Measurements from ENCODE around the gene SDK2. TPM values are rescaled to one million over a fixed set of nuclear protein-coding genes. Genes with fewer than 3 reads are reported as not detected.
A peak's percentile ranks its signal among the peaks of the same experiment; 100 is the strongest.

SDK2 gene
- total and polyA plus RNA-seq, 9 of the 15 experiments (the other 6 are each of a cell fraction or from before 2014, with no cell fraction given): 0.04 TPM; not detected in 8

DNA sequence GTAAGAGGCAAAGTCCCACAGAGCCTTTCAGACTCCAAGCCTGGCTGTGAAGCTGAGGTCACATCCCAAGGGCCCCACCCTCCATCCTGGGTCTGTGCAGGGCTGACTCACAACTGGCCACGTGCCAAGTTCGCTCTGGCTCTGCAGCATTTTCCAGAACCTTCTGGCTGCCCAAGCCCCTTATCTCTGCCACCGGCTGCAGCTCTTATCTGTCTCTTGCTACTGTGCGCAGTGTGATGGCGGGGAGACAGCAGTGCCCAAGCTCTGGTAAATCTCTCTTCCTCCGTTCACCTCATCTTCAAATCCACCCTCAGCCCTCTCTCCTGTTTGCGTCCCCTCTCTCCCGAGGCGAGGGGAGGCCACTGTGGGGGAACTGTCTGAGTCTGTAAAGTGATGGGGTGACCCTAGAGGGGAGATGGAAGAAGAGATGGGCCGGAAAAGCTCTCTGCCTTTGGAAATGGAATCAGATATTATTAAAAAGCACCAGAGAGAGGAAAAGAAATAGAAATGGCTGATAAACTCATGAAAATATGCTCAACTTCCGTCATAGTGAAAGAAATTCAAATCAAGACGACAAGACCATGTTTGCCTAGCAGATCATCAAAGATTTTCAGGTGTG is 169.8 kb downstream of the SDK2 start (continued):
- TF ChIP-seq, protein P1, sequence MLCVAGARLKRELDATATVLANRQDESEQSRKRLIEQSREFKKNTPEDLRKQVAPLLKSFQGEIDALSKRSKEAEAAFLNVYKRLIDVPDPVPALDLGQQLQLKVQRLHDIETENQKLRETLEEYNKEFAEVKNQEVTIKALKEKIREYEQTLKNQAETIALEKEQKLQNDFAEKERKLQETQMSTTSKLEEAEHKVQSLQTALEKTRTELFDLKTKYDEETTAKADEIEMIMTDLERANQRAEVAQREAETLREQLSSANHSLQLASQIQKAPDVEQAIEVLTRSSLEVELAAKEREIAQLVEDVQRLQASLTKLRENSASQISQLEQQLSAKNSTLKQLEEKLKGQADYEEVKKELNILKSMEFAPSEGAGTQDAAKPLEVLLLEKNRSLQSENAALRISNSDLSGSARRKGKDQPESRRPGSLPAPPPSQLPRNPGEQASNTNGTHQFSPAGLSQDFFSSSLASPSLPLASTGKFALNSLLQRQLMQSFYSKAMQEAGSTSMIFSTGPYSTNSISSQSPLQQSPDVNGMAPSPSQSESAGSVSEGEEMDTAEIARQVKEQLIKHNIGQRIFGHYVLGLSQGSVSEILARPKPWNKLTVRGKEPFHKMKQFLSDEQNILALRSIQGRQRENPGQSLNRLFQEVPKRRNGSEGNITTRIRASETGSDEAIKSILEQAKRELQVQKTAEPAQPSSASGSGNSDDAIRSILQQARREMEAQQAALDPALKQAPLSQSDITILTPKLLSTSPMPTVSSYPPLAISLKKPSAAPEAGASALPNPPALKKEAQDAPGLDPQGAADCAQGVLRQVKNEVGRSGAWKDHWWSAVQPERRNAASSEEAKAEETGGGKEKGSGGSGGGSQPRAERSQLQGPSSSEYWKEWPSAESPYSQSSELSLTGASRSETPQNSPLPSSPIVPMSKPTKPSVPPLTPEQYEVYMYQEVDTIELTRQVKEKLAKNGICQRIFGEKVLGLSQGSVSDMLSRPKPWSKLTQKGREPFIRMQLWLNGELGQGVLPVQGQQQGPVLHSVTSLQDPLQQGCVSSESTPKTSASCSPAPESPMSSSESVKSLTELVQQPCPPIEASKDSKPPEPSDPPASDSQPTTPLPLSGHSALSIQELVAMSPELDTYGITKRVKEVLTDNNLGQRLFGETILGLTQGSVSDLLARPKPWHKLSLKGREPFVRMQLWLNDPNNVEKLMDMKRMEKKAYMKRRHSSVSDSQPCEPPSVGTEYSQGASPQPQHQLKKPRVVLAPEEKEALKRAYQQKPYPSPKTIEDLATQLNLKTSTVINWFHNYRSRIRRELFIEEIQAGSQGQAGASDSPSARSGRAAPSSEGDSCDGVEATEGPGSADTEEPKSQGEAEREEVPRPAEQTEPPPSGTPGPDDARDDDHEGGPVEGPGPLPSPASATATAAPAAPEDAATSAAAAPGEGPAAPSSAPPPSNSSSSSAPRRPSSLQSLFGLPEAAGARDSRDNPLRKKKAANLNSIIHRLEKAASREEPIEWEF (CRISPR knock-in tag; IDR thresholded peaks at IDR 0.05): no peak
- TF ChIP-seq CC2D1A (IDR thresholded peaks at IDR 0.05): peak; percentile 70; the same call in 1 of the 2 replicates
- no peak for TF ChIP-seq ASH1L (IDR thresholded peaks at IDR 0.05; ENCODE audit: borderline replicate concordance, low read depth, partially characterized antibody)
- TF ChIP-seq GTF2A2 (tag; IDR thresholded peaks at IDR 0.05): no peak
- TF ChIP-seq HNRNPUL1 (IDR thresholded peaks at IDR 0.05; ENCODE audit: low read length): no peak
- peak in 1 of 2 experiments; percentile 80; a peak in 1 of 4 replicates for TF ChIP-seq HDAC1 (IDR thresholded peaks at IDR 0.05)
- 0 out of 2 replicates have a peak, but pooled peaks have one; percentile 13 for TF ChIP-seq MAFK (IDR thresholded peaks at IDR 0.05; ENCODE audit: low read length)
- TF ChIP-seq, protein P2, sequence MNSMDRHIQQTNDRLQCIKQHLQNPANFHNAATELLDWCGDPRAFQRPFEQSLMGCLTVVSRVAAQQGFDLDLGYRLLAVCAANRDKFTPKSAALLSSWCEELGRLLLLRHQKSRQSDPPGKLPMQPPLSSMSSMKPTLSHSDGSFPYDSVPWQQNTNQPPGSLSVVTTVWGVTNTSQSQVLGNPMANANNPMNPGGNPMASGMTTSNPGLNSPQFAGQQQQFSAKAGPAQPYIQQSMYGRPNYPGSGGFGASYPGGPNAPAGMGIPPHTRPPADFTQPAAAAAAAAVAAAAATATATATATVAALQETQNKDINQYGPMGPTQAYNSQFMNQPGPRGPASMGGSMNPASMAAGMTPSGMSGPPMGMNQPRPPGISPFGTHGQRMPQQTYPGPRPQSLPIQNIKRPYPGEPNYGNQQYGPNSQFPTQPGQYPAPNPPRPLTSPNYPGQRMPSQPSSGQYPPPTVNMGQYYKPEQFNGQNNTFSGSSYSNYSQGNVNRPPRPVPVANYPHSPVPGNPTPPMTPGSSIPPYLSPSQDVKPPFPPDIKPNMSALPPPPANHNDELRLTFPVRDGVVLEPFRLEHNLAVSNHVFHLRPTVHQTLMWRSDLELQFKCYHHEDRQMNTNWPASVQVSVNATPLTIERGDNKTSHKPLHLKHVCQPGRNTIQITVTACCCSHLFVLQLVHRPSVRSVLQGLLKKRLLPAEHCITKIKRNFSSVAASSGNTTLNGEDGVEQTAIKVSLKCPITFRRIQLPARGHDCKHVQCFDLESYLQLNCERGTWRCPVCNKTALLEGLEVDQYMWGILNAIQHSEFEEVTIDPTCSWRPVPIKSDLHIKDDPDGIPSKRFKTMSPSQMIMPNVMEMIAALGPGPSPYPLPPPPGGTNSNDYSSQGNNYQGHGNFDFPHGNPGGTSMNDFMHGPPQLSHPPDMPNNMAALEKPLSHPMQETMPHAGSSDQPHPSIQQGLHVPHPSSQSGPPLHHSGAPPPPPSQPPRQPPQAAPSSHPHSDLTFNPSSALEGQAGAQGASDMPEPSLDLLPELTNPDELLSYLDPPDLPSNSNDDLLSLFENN (IDR thresholded peaks at IDR 0.05; ENCODE audit: low read depth in 2 of 2, low read length in 2 of 2): peak in 1 of 2 experiments; percentile 94; a peak in 2 of 4 replicates
- 0 out of 4 replicates have a peak, but pooled peaks of 1 of the 2 experiments have one; percentile 39 for TF ChIP-seq KDM4B (IDR thresholded peaks at IDR 0.05; ENCODE audit: borderline replicate concordance in 2 of 2, low read depth in 1 of 2)
- peak; percentile 95 for TF ChIP-seq EP300 (IDR thresholded peaks at IDR 0.05; ENCODE audit: low read length)
- TF ChIP-seq MEIS2 (IDR thresholded peaks at IDR 0.05; ENCODE audit: partially characterized antibody): peak; percentile 73
- peak; percentile 50; the same call in 1 of the 2 replicates for TF ChIP-seq PYGO2 (tag; IDR thresholded peaks at IDR 0.05)

Measured in K562 (cell line).